T-helper 1 cell (primary cell): ENCODE data around the gene CPB2.

Experiments
- DNase-seq, 5 donors: peaks; one replicate each; pipeline ENCODE4 v3.0.0-alpha.2; 2012 to 2020

The CPB2 gene

DNA sequence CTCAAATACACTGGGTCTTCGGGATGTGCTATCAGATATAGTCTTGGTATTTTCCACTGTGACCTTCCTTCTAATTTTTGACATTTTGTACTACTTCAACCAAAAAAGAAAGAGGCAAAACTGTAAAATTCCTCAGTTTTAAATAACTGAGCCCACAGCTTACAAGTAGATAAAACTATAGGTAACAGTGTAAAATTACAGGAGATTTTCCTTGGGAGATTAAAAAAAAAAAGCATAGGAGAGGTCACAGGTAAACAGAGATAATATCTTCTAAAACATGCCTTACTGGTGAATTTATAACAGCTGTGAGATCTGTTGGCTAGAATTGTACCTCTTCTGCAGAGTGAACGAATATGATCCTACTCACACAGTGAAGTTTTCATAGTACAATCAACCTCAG is 59.4 kb downstream of the CPB2 start:
- no peak for DNase-seq

DNA sequence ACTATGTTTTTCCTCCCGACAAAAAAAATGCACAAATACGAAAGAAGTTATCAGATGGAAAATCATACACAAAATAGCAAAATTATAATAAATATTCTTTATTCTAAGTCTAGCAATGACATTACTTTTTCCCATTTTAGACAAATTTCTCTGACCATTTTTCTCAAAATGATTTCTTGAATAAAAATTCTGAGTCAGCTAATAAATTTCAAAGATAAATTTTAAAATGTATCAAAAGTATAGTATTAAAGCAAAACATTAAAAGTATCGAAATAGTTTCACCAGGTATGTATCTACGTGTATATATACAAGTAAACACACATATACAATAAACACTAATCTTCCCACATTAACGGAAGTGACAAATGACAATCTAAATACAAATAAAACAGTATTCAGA is 61.2 kb downstream of the CPB2 start:
- DNase-seq: no peak

DNA sequence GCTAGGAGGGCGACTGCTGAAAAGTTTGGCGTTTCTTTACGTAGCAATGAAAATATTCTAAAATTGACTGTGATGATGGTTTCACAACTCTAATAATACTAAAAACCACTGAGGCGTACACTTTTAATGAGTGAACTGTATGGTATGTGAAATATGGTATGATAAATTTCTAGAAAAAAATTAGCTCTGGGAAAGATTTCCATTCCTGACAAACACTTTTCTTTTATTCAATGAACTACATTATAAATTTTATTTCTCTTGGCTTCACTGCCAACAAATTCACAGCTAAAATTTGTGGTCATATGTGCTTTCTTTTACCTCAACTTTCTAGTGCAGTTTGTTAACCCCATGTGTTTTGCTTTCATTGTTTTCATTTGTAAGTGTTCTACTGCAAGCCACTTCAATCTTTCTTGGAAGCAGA is 63.4 kb downstream of the CPB2 start:
- no peak for DNase-seq

DNA sequence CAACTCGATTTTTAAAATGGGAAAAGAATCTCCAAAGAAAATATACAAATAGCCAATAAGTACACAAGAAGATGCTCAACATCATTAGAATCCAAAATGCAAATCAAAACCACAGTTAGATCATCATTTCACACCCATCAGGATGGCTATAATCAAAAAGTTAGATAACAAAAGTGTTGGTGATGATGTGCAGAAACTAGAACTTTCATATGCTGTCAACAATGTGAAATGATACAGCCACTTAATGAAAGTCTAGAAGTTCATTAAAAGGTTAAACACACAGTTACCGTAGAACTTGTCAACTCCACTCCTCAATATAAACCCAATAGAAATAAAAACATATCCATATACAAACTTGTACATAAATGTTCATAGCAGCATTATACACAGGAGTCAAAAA is 64.1 kb downstream of the CPB2 start:
- no peak for DNase-seq

DNA sequence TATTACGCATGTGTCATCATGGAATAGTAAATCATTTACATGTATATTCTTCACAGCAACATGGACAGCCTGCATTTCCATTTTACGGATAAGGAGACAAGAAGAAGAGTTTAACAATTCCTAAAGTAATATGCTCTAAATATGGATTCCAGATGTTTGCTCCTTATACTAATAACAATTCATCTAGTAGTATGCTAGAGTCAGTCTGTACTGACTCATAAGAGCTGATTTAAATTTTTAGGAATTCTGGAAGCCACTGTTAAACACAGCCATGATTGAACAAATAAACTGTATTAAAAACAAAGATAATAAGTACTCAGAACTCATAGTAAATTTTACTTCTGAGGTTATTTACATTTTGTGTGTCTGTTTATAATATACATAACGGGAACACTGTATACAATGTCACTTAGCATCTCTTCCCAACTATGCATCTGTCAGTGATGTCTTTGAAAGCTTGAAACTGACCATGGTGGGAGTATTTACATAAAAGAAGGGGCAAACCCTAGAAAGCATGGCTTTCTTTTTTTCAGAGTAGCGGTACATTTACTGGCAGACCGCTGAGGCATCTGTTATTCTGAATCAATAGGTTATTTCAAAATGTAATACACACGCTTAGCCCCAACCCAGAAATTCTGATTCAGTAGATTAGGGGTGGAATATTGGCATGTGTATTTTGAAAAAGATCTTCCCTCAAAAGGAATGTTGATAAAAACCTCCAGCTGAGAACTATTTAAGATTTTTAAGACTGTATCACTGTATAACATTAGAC is 65.2 kb downstream of the CPB2 start:
- DNase-seq: no peak

DNA sequence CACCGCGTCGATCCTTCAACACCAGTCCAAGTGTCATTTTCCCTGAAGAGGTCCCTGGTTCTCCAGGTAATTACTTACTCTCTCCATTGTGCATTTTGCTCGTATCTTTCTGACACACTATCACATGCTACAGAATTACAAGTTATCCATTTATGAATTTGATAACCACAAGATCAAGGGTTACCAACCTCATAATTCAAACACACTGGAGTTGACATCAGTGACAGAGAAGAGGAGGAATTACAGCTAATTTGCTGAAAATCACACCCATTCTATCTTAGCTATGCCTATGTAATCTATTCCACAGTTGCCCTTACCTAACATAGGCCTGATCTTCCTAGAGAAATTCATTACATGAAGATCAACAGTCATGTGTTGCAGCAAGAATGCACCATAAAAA is 66.5 kb downstream of the CPB2 start:
- DNase-seq: no peak

DNA sequence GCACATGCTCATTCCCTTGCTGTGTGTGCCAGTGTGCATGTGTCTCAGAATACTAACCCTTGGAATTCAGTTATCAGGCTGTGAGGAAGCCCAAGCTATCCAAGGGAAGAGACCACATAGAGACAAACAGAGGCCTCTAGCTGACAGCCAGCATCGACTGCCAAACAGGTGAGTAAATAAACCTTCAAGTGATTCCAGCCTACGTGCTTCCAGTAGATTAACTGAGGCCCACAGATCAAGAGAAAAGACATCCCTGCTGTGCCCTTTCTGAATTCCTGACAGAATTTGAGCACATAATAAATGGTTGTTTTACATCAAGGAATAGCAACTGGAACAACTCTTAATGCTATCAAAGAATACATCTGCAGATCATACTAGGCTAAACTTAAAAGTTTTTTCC is 69.8 kb downstream of the CPB2 start:
- no peak for DNase-seq

DNA sequence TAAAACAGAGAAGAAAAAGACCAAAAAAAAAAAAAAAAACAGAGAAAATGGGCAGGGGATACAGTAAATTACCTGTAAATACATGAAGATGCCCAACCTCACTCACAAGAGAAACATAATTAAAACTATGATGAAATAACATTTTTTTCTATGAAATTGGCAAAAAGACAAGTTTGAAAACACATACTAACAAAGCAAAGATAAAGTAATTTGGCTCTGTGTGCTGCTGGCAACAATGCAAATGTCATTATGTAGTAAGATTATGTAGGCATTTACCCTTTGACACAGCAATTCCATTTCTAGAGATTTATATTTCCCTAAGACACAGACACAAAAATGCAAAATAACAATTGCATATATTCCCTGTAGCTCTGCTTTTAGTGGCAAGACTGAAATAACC is 72.5 kb downstream of the CPB2 start:
- DNase-seq: no peak

DNA sequence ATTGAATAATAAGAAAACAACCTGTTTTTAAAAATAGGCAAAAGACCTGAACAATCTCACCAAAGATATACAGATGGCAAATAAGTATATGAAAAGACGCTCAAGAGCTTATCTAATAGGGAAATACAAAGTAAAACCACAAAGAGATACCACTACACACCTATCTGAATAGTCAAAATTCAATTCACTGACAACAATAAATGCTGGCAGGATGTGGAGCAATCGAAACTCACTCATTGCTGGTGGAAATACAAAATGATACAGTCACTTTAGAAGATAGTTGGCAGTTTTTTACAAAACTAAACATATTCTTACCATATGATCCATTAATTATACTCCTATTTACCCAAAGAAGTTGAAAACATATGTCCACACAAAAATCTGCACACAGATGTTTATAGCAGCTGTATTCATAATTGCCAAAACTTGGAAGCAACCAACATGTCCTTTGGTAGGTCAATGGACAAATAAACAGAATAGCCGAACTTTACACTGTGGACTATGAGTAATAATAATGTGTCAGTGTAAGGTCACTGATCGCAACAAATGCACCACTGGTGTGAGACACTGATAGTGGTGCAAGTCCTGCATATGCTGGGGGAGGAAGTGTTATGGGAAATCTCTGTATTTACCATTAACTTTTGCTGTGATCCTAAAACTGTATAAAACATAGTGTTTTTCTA is 73.1 kb downstream of the CPB2 start:
- DNase-seq: no peak

DNA sequence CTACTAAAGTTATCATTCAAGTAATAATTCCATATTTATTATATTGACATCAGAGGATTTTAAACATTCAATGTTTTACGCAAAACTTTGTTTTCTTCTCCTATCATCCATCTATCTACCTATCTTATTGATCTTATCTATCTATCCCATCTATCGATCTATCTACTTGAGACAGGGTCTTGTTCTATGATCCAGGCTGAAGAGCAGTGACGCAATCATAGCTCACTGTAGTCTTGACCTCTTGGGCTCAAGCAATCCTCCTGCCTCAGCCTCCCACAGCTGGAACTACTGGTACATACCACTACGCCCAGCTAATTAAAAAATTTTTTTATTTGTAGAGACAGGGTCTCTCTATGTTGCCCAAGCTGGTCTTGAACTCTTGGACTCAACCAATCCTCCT is 79.7 kb downstream of the CPB2 start:
- DNase-seq: no peak

DNA sequence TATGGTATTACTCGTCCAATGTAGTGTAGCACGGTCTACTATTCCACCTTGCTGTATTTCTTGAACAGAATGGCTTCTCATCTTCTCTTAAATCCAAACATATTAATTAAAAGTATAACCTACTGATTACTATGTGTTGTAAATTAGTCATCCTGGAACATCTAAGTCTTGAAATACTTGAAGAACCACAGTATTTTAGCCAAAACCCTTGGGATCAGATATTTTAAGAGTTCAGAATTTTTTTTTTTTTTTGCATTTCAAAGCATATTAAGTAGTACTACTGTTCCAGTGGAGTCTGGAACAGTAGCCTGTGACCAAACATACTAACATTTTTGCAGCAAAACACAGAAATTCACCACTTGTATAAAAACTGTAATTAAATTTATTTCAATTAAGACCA is 82.4 kb downstream of the CPB2 start:
- DNase-seq: no peak

DNA sequence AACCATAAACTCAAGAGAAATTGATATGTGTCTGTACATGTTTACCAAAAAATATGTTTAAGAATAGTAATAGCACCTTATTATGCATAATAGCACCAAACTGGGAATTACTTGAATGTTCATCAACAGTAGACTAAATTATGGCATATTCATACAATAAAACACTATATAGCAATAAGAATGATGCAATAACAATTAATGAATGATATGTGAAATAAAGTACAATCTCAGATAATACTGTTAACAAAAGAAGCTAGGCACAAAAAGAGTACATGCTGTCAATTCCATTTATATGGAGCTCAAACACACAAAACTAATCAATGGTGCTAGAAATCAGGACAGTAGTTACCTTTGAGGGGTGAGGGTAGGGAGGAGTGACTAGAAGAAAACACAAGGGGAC is 88.6 kb downstream of the CPB2 start:
- no peak for DNase-seq

DNA sequence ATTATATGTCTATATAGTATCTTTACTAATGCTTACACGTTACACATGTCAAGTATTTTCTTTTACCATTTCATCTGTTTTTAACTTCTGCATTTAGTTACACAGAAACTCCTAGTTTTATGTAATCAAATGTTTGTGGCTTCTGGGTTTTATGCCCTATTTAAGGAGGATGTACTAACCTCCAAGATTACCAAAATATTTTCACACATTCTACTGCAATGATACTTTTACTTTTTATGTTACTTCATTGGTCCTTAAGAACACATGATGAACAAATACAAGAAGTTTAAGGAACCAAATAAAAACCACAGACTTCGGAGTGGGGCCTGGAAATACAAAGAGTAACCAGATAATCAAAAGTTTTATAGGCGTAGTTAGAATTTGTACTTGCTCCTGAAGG is 89.5 kb downstream of the CPB2 start:
- DNase-seq: no peak

DNA sequence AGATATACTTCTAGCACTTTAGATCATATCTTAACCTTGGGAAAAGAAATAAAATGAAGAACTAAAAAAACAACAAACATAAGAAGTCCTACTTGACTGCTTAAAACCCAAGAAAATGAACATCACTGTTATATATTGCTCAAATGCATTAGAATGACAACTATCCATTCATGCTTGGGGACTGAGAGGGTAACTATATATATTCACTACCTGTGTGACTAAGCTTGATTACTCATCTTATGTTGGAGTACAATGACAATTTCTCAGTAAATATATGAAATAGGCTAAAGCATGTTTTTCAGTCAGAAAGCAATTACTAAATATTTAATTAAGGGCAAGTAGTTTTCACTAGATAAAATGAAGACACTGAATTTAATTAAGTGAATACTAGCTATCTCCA is 92.4 kb downstream of the CPB2 start:
- no peak for DNase-seq

DNA sequence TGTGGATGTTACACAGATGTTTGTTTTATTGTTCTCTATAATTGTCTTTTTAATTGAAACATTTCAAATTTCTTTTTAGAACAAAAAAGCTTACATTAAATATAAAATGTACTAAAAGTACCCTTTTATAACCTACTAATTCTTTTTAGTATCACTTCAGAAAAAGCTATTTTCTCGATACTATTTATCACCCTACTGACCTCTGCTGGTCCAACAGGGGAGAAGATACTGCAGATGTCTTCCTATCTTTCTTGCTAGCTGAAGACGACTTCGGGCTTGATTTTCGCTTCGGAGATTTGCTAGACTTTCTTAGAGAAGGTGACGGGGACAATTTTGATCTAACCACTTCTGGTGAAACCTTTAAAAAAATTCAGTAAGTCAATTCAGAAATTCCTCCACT is 94.7 kb downstream of the CPB2 start:
- DNase-seq: no peak

DNA sequence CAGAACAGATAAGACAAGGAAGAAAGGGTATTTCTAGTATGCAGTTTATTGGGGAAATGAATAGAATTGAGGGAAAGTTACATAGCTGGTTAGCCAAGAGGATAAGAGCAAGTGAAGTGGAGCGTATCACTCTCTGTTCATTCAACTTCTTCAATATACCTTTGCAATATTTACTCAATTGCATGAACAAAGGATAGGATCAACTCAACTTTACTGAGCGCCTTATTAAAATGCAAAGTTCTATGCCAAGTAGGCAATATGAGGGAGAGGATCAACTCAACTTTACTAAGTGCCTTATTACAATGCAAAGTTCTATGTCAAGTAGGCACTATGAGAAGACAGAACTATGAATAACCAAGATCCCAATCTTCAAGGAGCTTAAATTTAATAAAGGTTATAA is 96.2 kb downstream of the CPB2 start:
- no peak for DNase-seq

DNA sequence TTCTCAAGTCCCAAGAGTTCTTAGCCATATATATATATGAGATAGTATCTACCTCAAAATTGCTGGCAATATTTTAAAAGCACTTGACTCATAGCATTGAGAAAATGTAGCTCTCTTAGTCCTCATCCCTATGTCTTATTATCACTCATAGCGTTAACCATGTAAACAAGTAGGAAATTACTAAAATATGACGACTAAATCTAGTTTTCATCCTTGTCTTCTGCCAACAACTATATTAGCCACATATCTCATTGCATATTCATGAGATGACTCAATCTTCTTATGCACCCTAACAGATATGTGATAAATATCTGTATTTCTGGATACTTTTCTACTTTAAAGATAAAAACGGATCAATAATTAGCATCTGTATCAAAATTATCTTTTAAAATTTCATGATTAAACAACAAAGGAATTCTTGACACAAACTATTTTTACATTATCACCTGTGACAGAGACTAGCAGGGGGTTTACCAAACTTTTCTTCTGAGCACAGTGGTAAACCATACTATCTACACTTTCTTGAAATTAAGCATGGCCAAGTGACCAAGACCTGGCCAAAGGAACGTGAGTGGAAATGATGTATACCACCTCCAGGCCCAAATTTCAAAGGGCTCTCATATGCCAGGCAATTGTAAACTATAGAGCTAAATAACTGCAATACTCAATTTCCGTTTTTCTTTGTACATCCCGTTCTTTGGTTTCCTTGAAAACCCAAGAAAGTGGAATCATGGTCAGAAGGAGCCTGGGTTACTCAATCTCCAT is 98.0 kb downstream of the CPB2 start:
- DNase-seq: no peak

DNA sequence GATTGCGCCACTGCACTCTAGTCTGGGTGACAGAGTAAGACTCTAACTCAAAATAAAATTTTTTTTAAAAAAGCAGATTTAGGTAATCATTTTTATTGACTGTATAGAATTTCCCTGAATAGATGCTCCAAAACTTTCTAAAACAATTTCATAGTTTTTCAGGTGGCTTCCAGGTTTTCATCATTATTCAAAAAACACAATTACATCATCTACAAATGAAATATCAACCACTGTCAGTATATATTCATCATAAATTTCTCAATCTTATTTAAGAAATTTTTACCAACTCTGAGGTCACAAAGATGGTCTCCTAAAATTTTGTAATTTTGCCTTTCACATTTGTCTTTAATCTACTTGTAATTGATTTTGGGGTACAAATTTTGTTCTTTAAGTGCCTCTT is 100.3 kb downstream of the CPB2 start:
- no peak for DNase-seq
